ENCODE results near the gene POU5F2.

DNA sequence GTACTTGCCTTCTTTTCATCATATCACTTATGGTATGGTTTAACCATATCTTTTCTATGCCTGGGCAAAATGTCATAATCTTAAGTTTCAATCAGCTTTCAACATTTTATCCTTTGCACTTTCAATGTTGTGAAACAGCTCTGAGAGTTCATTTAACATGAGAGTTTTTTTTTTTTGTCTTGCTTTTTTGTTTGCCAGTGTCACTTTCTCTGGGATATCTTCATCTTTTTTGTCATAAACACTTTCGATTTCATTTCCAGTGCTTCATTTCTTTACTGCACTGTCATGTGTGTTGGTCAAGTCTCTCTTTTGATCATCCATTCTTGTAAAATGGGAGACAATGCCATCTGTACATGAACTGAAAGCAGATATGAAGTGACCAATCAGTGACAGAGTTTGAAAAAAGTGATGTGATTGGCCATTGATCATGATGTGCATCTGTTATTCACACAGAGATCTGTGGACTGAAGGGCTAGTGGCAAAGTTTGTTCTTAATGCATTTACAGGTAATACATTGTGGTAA lies 7.5 kb upstream of the POU5F2 start:
- TF ChIP-seq SIN3A (conservative IDR thresholded peaks at IDR 0.05 in 1 of 2, IDR thresholded peaks at IDR 0.05 in 1 of 2; ENCODE audit: low read depth in 1 of 2, low read length in 2 of 2) = no peak
- no peak for TF ChIP-seq CTCF (IDR thresholded peaks at IDR 0.05; ENCODE audit: control extremely low read depth in 1 of 3, insufficient read depth in 1 of 3, low read depth in 1 of 3, low read length in 3 of 3)
- no peak for TF ChIP-seq RNF2 (IDR thresholded peaks at IDR 0.05; ENCODE audit: borderline replicate concordance, low read depth, low read length, missing control alignments, poor library complexity, severe bottlenecking)
- no peak for TF ChIP-seq CEBPB (IDR thresholded peaks at IDR 0.05; ENCODE audit: low read depth, low read length)
- TF ChIP-seq, protein P1, sequence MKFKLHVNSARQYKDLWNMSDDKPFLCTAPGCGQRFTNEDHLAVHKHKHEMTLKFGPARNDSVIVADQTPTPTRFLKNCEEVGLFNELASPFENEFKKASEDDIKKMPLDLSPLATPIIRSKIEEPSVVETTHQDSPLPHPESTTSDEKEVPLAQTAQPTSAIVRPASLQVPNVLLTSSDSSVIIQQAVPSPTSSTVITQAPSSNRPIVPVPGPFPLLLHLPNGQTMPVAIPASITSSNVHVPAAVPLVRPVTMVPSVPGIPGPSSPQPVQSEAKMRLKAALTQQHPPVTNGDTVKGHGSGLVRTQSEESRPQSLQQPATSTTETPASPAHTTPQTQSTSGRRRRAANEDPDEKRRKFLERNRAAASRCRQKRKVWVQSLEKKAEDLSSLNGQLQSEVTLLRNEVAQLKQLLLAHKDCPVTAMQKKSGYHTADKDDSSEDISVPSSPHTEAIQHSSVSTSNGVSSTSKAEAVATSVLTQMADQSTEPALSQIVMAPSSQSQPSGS (IDR thresholded peaks at IDR 0.05; ENCODE audit: low read length) = no peak
- TF ChIP-seq POLR2A (IDR thresholded peaks at IDR 0.05; ENCODE audit: control extremely low read depth in 1 of 2, low read depth in 2 of 2, low read length in 2 of 2) = no peak
- TF ChIP-seq CHD2 (IDR thresholded peaks at IDR 0.05; ENCODE audit: low read length) = no peak
- TF ChIP-seq EGR1 (IDR thresholded peaks at IDR 0.05; ENCODE audit: borderline replicate concordance, low read depth, low read length) = no peak
- TF ChIP-seq SRF (IDR thresholded peaks at IDR 0.05; ENCODE audit: low read depth, low read length) = no peak
- no peak for TF ChIP-seq EZH2 (IDR thresholded peaks at IDR 0.05; ENCODE audit: low read depth, low read length, severe bottlenecking)
- TF ChIP-seq JUND (IDR thresholded peaks at IDR 0.05; ENCODE audit: low read length) = no peak
